GM21360 (cell line): ENCODE results near the gene DDX50.
"Not testable (repeated sequence)": the region's sequence is repeated elsewhere in the genome, so short reads cannot be mapped to it uniquely, and the experiment has no call there.

Experiments
- ATAC-seq: cut with Tn5 transposase; IDR thresholded peaks from one replicate; pipeline ENCODE4 v1.9.1; 2021; ENCODE audit warnings: mild to moderate bottlenecking, moderate library complexity; ENCODE audit not compliant: unreplicated experiment

DDX50 gene, protein sequence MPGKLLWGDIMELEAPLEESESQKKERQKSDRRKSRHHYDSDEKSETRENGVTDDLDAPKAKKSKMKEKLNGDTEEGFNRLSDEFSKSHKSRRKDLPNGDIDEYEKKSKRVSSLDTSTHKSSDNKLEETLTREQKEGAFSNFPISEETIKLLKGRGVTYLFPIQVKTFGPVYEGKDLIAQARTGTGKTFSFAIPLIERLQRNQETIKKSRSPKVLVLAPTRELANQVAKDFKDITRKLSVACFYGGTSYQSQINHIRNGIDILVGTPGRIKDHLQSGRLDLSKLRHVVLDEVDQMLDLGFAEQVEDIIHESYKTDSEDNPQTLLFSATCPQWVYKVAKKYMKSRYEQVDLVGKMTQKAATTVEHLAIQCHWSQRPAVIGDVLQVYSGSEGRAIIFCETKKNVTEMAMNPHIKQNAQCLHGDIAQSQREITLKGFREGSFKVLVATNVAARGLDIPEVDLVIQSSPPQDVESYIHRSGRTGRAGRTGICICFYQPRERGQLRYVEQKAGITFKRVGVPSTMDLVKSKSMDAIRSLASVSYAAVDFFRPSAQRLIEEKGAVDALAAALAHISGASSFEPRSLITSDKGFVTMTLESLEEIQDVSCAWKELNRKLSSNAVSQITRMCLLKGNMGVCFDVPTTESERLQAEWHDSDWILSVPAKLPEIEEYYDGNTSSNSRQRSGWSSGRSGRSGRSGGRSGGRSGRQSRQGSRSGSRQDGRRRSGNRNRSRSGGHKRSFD

DNA sequence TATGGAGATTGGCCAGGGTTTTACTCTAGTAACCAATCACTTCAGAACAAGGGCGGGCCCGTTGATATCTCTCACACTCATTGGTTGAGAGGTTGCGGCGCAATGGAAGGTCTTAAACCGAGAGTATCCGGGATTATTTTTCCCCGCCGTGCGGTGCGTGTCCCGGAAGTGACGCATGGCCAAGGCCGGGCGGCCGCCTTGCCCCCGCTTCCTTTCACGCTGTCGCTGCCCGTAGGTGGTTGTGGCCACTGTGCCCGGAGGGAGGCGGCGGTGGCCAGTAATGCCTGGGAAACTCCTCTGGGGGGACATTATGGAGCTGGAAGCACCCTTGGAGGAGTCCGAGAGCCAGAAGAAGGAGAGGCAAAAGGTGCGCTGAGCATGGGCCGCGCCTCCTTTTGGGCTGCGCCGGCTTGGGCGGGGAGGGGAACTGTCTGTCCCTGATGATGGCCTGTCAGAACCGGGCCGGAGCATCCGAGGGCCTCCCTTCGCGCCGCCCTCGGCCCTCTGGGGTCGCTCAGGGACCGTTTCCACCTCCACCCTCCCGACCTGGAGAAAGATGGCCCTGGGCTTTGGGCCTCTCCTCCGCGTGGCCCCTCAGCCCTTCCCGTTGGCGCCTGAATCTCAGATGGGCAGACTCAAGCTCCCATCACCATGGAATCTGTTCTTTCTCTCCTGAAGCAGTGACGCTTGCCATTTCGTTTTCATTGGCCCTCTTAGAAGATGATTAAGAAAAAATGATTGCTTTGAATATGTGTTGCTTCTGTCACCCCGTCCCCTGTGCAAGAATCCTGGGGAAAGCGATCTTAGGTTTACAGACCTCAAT, at the start of gene DDX50:
Gene DDX50, plus strand, starts transcription at position 211 of the 823 bp plus-strand sequence. Its CDS starts 70 bp downstream, at position 281.
- peak; percentile 94 for ATAC-seq

- ATAC-seq: no peak
Measured at GRCh38 chr10:68856352-68856751, 44.8 kb upstream of the DDX50 start.

GRCh38 chr10:68857005-68857404, 44.1 kb upstream of the DDX50 start:
- ATAC-seq: no peak

GRCh38 chr10:68861253-68861652, 39.9 kb upstream of the DDX50 start:
- ATAC-seq: no peak

- ATAC-seq: no peak
Measured at GRCh38 chr10:68864611-68865010, 36.5 kb upstream of the DDX50 start.

DNA sequence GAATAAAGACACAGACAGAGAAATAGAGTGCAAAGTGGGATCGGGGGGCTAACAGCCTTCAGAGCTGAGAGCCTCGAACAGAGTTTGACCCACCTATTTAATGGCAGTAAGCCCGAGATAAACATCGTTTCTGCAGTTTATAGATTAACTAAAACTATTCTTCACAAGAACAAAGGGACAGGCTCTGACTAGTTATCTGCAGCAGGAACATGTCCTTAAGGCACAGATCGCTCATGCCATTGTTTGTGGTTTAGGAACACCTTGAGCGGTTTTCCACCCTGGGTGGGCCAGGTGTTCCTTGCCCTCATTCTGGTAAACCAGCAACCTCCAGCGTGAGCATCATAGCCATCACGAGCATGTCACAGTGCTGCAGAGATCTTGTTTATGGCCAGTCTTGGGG, 32.9 kb upstream of the DDX50 start:
- ATAC-seq: not testable (repeated sequence)

DNA sequence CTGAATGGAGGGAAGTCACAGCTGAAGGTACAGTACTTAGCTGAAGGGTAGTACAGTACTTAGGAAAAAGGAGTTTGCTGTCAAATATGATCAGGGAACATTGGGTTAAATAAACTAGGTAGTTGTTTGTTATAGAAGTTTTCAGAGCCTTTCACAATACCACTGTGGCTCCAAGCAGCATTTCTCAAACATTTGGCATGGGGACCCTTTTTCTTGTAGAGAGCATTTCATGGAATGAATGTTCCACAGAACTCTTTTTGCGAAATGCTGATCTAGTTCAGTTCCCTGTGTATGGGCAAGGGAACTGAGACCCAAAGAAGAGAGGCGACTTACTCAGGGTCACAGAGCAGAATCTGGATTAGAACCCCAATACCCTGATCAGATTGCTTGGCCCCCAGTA, 31.5 kb upstream of the DDX50 start:
- ATAC-seq: no peak

GRCh38 chr10:68870061-68870460, 31.1 kb upstream of the DDX50 start:
- no peak for ATAC-seq

DNA sequence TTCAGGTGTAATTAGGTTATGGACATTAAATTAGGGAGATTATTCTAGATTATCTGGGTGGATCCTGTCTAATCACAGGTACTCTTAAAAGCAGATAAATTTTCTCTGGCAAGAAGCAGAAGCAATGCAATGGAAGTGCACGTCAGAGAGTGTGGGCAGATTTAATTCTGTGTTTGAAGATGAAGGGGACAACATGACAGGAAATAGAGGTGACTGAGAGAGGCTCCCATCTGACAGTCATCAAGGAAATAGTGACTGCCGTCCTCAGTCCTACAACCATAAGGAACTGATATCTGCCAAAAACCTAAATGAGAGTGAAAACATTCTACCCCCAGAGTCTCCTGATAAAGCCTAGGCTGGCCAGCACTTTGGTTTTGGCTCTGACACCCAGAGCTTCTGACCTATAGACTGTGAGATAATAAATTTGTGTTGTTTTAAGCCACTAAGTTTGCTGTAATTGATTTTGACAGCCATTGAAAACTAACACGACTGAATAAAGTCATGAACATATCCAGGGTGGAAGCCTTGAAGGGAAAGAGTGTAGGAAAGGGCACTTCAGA, 30.5 kb upstream of the DDX50 start:
- no peak for ATAC-seq

DNA sequence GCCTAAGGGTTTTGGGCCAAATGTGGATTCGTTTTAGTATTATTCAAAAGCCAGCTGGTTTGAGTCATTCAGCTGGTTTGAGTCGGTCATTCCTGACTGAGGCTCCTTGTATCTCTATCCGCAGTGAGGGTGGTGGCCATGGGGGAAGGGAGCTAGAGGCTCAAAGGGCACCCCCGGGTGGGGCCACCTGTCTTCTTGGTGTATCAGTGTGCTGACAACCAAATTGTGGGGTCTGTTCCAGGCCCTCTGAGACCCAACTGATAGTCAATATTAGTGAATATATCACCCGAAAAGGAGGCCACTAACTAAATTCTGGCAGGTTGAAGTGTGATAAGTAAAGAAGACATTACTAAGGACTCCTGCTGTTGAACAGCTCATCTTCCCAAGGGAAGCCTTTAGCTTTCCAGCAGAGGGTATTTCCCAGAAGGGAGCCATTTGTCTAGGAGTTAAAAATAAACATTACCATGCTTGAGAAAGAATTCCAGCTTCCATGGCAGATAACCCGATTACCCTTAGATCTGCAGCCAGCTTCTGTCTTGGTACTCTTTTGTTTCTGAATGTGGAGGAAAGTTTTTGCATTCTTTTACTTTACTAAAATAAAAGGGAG, 29.9 kb upstream of the DDX50 start:
- ATAC-seq: no peak

DNA sequence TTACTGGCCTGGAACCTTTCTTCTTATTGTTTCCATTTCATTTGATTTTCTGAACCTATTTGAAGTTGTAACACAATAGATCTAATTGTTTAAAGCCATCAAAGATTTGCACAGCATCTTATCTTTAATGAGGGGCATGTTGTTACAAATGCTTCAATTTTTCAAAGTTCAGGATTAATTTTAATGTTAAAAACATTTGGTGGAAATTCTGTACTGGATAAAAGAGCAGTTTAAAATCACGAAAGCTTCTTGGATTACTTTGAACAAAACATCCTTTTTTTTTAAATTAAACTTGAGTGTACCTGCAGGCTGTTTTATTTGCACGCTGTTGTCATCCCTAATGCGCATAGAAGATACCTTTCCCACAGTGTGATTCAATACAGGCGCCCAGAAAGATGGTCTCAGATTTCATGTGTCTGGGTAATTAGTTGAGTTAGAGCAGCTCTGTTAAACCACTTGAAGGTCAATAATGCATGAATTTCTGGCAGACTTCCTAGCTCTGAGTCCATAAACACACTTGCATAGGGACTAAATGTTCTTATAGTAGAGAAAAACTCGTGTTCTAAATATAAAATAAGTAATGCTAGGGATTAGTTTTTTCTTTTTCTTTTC, 29.3 kb upstream of the DDX50 start:
- ATAC-seq: no peak

GRCh38 chr10:68876246-68877138, 24.6 kb upstream of the DDX50 start:
- no peak for ATAC-seq

- ATAC-seq: no peak
Measured at GRCh38 chr10:68877482-68878110, 23.5 kb upstream of the DDX50 start.

- ATAC-seq: no peak
Measured at GRCh38 chr10:68878496-68878895, 22.6 kb upstream of the DDX50 start.

GRCh38 chr10:68879628-68880027, 21.5 kb upstream of the DDX50 start:
- ATAC-seq: no peak

DNA sequence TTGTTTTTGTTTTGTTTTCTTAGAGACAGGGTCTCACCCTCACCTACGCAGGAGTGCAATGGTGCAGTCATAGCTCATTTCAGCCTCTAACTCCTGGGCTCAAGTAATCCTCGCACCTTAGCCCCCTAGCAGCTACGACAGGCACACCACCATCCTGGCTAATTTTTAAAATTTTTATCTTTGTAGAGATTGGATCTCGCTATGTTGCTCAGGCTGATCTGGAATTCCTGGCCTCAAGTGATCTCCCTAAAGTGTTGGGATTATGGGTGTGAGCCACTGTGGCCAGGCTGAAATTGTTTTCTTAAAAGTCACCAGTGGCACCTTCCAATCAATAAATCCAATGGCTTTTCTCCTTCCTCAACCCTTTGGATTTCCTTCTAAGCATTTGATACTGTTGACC, 20.9 kb upstream of the DDX50 start:
- ATAC-seq: no peak

DNA sequence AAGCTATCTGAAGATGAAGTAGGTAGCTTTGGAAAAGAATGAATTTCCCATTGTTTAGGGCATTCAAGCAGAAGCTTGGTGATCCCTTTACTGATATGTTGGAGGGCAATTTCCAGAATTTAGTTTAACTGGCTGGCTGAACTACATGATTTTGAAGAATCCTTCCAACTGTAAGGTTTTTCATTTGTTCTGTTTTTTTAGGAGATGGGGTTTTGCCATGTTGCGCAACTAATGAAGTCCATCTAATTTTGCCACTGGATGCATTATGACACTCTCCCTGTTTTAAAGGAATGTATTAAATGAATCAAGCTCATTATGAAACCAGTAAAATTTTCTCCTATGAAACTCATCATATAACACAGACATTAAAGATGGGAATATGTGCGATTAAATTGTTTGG, 6.1 kb upstream of the DDX50 start:
- ATAC-seq: no peak

DNA sequence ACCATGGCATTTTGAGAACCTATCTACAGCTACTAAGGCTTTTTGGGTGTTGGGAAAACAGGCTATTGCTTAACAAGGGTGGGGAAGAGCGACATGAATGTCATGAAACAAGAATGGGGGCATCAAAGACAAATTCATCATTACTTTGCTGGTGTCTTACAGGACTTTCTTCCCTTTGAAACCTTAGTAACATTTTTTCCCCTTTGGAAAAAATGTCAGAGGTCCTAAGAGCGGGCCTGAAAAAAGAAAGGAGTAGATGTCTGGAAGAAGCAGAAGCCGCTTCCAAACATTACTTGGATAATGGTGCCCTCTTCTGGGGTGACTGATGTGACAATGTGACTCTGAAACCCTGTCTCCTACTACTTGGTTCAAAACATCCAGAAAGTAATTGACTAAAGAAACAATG, 3.8 kb upstream of the DDX50 start:
- no peak for ATAC-seq
